ENCODE data around the gene TNNT2. TPM values are rescaled to one million over a fixed set of nuclear protein-coding genes. Genes with fewer than 3 reads are reported as not detected.

Gene TNNT2
- total RNA-seq, 1 donor from 2014 or later: 3.3 TPM

DNA sequence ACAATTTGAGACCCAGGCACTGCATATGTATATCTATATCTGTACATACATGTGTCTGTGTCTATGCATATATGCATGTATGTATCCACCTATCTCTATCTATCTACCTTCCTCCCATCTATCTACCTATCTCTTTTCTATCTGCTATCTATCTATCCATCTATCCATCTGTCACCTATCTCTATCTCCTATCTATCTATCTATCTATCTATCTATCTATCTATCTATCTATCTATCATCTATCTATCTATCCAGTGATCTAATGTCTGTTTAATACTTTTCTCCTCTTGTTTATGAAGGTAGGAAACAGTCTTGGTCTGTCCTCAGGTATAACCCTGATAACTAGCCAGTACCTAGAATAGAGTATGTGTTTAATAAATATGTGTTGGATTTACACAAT lies 25.9 kb downstream of the TNNT2 start:
- Mint-ChIP-seq H3K4me1 (ENCODE audit: unreplicated experiment) (peaks cover 22% of the 10 kb centered on the region), H3K4me3 (ENCODE audit: unreplicated experiment) (no peak overlapping the region), H3K27me3 (ENCODE audit: unreplicated experiment) (peaks cover 6% of the 10 kb centered on the region), H3K36me3 (ENCODE audit: low read depth, unreplicated experiment) (no peaks in the 10 kb centered on the region), H3K9me3 (ENCODE audit: unreplicated experiment) (no peaks in the 10 kb centered on the region), H3K27ac (ENCODE audit: unreplicated experiment) (no peak overlapping the region)
- TF ChIP-seq, protein P1, sequence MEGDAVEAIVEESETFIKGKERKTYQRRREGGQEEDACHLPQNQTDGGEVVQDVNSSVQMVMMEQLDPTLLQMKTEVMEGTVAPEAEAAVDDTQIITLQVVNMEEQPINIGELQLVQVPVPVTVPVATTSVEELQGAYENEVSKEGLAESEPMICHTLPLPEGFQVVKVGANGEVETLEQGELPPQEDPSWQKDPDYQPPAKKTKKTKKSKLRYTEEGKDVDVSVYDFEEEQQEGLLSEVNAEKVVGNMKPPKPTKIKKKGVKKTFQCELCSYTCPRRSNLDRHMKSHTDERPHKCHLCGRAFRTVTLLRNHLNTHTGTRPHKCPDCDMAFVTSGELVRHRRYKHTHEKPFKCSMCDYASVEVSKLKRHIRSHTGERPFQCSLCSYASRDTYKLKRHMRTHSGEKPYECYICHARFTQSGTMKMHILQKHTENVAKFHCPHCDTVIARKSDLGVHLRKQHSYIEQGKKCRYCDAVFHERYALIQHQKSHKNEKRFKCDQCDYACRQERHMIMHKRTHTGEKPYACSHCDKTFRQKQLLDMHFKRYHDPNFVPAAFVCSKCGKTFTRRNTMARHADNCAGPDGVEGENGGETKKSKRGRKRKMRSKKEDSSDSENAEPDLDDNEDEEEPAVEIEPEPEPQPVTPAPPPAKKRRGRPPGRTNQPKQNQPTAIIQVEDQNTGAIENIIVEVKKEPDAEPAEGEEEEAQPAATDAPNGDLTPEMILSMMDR (IDR thresholded peaks at IDR 0.05; ENCODE audit: unreplicated experiment): no peak
- no peak for DNase-seq (ENCODE audit: low spot score)

DNA sequence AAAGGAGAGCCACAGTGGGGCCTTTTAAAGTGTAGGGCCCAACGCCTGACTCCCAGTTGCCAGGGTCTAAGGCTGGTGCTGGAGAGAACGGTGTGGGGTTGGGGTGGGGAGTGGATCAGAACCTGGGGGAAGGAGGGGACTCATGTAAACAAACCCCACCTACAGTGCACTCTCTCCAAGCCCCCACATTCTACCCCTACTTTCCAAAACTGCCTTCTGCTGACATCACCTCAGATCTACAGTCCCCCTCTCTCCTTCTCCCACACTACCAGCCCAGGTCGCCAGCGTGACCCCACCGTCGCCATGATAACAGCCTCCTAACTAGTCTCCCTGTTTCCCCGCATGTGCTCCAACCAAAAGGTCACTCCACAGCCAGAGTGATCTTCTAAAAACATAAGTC lies 26.6 kb downstream of the TNNT2 start:
- H3K4me3 Mint-ChIP-seq (ENCODE audit: unreplicated experiment): no peak overlapping the region
- TF ChIP-seq, protein P1 (IDR thresholded peaks at IDR 0.05; ENCODE audit: unreplicated experiment): no peak
- no peak overlapping the region for H3K27ac Mint-ChIP-seq (ENCODE audit: unreplicated experiment)
- H3K27me3 Mint-ChIP-seq (ENCODE audit: unreplicated experiment): peaks cover 5% of the 10 kb centered on the region
- H3K9me3 Mint-ChIP-seq (ENCODE audit: unreplicated experiment): no peaks in the 10 kb centered on the region
- DNase-seq (ENCODE audit: low spot score): no peak
- peaks cover 25% of the 10 kb centered on the region for H3K4me1 Mint-ChIP-seq (ENCODE audit: unreplicated experiment)
- H3K36me3 Mint-ChIP-seq (ENCODE audit: low read depth, unreplicated experiment): no peaks in the 10 kb centered on the region

DNA sequence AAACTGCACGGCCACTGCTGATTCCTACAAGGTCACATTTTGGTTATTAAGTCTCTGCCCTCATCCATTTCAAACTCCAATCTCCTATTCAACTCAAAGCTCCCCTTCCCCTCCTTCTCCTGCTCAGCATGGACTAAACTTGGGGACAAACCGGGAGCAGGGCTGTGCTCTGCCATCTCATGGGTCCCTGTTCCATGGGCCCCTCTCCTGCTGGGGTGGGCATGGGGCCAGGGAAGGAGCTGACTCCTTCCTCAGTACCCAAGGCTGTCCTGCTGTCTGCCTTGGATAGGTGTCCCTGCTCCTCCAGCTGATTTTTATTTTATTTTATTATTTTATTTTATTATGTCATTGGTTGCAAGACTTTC lies 27.1 kb downstream of the TNNT2 start:
- peaks cover 5% of the 10 kb centered on the region for H3K27me3 Mint-ChIP-seq (ENCODE audit: unreplicated experiment)
- no peak for DNase-seq (ENCODE audit: low spot score)
- TF ChIP-seq, protein P1 (IDR thresholded peaks at IDR 0.05; ENCODE audit: unreplicated experiment): no peak
- H3K9me3 Mint-ChIP-seq (ENCODE audit: unreplicated experiment): no peaks in the 10 kb centered on the region
- peaks cover 25% of the 10 kb centered on the region for H3K4me1 Mint-ChIP-seq (ENCODE audit: unreplicated experiment)
- no peak overlapping the region for H3K27ac Mint-ChIP-seq (ENCODE audit: unreplicated experiment)
- H3K36me3 Mint-ChIP-seq (ENCODE audit: low read depth, unreplicated experiment): peaks cover 2% of the 10 kb centered on the region
- H3K4me3 Mint-ChIP-seq (ENCODE audit: unreplicated experiment): no peak overlapping the region

DNA sequence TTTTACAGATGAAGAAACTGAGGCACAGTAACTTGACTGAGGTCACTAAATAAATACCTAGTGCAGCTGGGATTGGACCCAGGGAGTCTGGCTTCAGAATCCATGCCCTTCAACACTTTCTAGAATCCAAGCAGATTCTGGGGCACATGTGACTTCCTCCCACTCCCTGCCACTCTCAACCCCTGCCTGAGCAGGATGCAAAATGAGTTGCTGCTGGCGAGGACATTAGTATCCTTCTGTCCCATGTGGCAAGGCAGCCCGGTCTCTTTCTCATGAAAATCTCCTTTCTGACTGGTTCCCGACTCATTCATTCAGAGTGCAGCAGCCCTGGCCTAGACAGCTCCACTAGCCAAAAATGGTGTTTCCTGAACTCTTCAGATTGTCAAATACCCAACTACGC lies 28.4 kb downstream of the TNNT2 start:
- no peaks in the 10 kb centered on the region for H3K9me3 Mint-ChIP-seq (ENCODE audit: unreplicated experiment)
- H3K27ac Mint-ChIP-seq (ENCODE audit: unreplicated experiment): peak overlapping the region; percentile 79
- H3K27me3 Mint-ChIP-seq (ENCODE audit: unreplicated experiment): peaks cover 1% of the 10 kb centered on the region
- TF ChIP-seq, protein P1 (IDR thresholded peaks at IDR 0.05; ENCODE audit: unreplicated experiment): no peak
- no peak for DNase-seq (ENCODE audit: low spot score)
- peaks cover 25% of the 10 kb centered on the region for H3K4me1 Mint-ChIP-seq (ENCODE audit: unreplicated experiment)
- peaks cover 7% of the 10 kb centered on the region for H3K36me3 Mint-ChIP-seq (ENCODE audit: low read depth, unreplicated experiment)
- no peak overlapping the region for H3K4me3 Mint-ChIP-seq (ENCODE audit: unreplicated experiment)

DNA sequence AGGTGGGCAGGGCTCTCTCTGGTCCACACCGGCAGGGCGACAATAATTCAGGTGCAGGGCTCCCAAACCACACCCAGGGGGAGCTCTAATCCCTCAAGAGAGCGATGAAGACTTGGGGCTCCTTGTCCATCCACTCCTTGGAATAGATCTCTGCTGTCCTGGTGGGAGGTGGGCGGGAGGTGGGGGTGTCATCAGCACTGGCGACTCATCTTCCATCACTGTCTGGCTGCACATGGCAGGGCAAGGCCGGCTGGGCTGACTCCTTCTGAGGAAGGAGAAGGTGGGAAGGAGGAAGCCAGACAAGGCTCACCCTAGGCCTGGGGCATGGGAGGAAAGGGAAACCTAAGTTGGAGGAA lies 29.3 kb downstream of the TNNT2 start:
- Mint-ChIP-seq H3K27ac (ENCODE audit: unreplicated experiment) (no peak overlapping the region), H3K4me3 (ENCODE audit: unreplicated experiment) (no peak overlapping the region), H3K9me3 (ENCODE audit: unreplicated experiment) (no peaks in the 10 kb centered on the region), H3K36me3 (ENCODE audit: low read depth, unreplicated experiment) (peaks cover 7% of the 10 kb centered on the region), H3K27me3 (ENCODE audit: unreplicated experiment) (peaks cover 1% of the 10 kb centered on the region), H3K4me1 (ENCODE audit: unreplicated experiment) (peaks cover 25% of the 10 kb centered on the region)
- peak; percentile 74 for DNase-seq (ENCODE audit: low spot score)
- TF ChIP-seq, protein P1 (IDR thresholded peaks at IDR 0.05; ENCODE audit: unreplicated experiment): peak; percentile 21

Measured in endothelial cell (in vitro differentiated cells).